CD14-positive monocyte (primary cell): Measurements from ENCODE around the gene CHST3. TPM values are rescaled to one million over a fixed set of nuclear protein-coding genes. Genes with fewer than 3 reads are reported as not detected.

Experiments used
- DNase-seq, 3 donors: peaks; one replicate each; pipeline ENCODE4 v3.0.0-alpha.2; 2011 to 2022
- H2AFZ ChIP-seq: 2 replicates; pipeline ENCODE4 v1.6.0; 2012; ENCODE audit warnings: mild to moderate bottlenecking, low read depth, low read length, inconsistent platforms; ENCODE audit not compliant: insufficient read depth, poor library complexity, severe bottlenecking
- H3K27ac ChIP-seq, 2 donors: 1 replicate in 1 of 2; 2 replicates in 1 of 2; pipeline ENCODE4 v1.5.1; 2012 to 2013; ENCODE audit warnings: low read length in 2 of 2, control low read depth in 1 of 2, inconsistent platforms in 1 of 2, low read depth in 1 of 2, mild to moderate bottlenecking in 1 of 2
- H3K27me3 ChIP-seq, 2 donors: one replicate each; pipeline versions ENCODE4 v1.6.0 to v1.6.1; 2011 to 2013; ENCODE audit warnings: low read length in 2 of 2; ENCODE audit not compliant: control insufficient read depth in 2 of 2, insufficient read depth in 2 of 2
- H3K36me3 ChIP-seq, 2 donors: replicated peaks in 1 of 2; 1 replicate in 1 of 2; 2 replicates in 1 of 2; pipeline versions ENCODE4 v1.5.1 to v1.6.1; 2012 to 2013; ENCODE audit warnings: low read length in 2 of 2, control low read depth in 1 of 2, inconsistent platforms in 1 of 2, mild to moderate bottlenecking in 1 of 2; ENCODE audit not compliant: insufficient read depth in 2 of 2, control insufficient read depth in 1 of 2
- H3K4me1 ChIP-seq, 2 donors: 1 replicate in 1 of 2; 2 replicates in 1 of 2; pipeline versions ENCODE4 v1.5.1 to v1.6.1; 2012 to 2013; ENCODE audit warnings: low read length in 2 of 2, control low read depth in 1 of 2, inconsistent platforms in 1 of 2, mild to moderate bottlenecking in 1 of 2, moderate library complexity in 1 of 2; ENCODE audit not compliant: insufficient read depth in 2 of 2, control insufficient read depth in 1 of 2
- H3K4me2 ChIP-seq: replicated peaks from 2 replicates; pipeline ENCODE3; 2012; ENCODE audit warnings: low read length, moderate library complexity, mild to moderate bottlenecking; ENCODE audit not compliant: poor library complexity, severe bottlenecking; ENCODE audit errors: extremely low read depth
- H3K4me3 ChIP-seq, 3 experiments: fragments of 200-600 bp in 1 of 3; sonication (generic) in 1 of 3; replicated peaks in 1 of 3; 1 replicate in 2 of 3; 2 replicates in 1 of 3; pipeline ENCODE4 v1.5.1; 2011 to 2013; ENCODE audit warnings: low read length in 3 of 3, mild to moderate bottlenecking in 3 of 3, control low read depth in 2 of 3, low read depth in 2 of 3, inconsistent platforms in 1 of 3, moderate library complexity in 1 of 3
- H3K79me2 ChIP-seq: 2 replicates; pipeline ENCODE4 v1.6.0; 2012; ENCODE audit warnings: mild to moderate bottlenecking, control low read depth, inconsistent platforms, low read length, moderate library complexity; ENCODE audit not compliant: insufficient read depth
- H3K9ac ChIP-seq: 2 replicates; pipeline ENCODE4 v1.6.0; 2017; ENCODE audit warnings: low read length, mild to moderate bottlenecking; ENCODE audit not compliant: insufficient read depth, poor library complexity, severe bottlenecking
- H3K9me3 ChIP-seq, 2 donors: replicated peaks in 1 of 2; 1 replicate in 1 of 2; 2 replicates in 1 of 2; pipeline versions ENCODE4 v1.5.1 to v1.6.1; 2012 to 2013; ENCODE audit warnings: low read length in 2 of 2, control low read depth in 1 of 2; ENCODE audit not compliant: control insufficient read depth in 1 of 2, insufficient read depth in 1 of 2
- H4K20me1 ChIP-seq: 2 replicates; pipeline ENCODE4 v1.6.0; 2012; ENCODE audit warnings: mild to moderate bottlenecking, low read length, control low read depth, moderate library complexity; ENCODE audit not compliant: insufficient read depth
- H3K27ac Mint-ChIP-seq, 7 donors: one replicate each; pipeline ENCODE4 v1.8.0; 2020; ENCODE audit warnings: mild to moderate bottlenecking in 7 of 7, mixed read lengths in 7 of 7, moderate library complexity in 6 of 7, inconsistent platforms in 2 of 7
- H3K27me3 Mint-ChIP-seq, 3 donors: one replicate each; pipeline ENCODE4 v1.8.0; 2021 to 2022; ENCODE audit warnings: low read depth in 3 of 3, mild to moderate bottlenecking in 3 of 3, mixed read lengths in 3 of 3, moderate library complexity in 3 of 3, inconsistent platforms in 1 of 3
- H3K36me3 Mint-ChIP-seq, 2 donors: one replicate each; pipeline ENCODE4 v1.8.0; 2020; ENCODE audit warnings: mixed read lengths in 2 of 2, inconsistent platforms in 1 of 2, mild to moderate bottlenecking in 1 of 2
- H3K4me1 Mint-ChIP-seq: one replicate; pipeline ENCODE4 v1.8.0; 2020; ENCODE audit warnings: mild to moderate bottlenecking, mixed read lengths
- H3K4me3 Mint-ChIP-seq, 2 donors: one replicate each; pipeline ENCODE4 v1.8.0; 2020; ENCODE audit warnings: mild to moderate bottlenecking in 2 of 2, mixed read lengths in 2 of 2, moderate library complexity in 1 of 2
- H3K9me3 Mint-ChIP-seq, 7 donors: one replicate each; pipeline ENCODE4 v1.8.0; 2020 to 2022; ENCODE audit warnings: mixed read lengths in 7 of 7, mild to moderate bottlenecking in 6 of 7, moderate library complexity in 6 of 7, inconsistent platforms in 2 of 7
- WGBS: methylation state at CpG from one replicate; pipeline ENCODE4 v1.1.5; 2013; ENCODE audit warnings: missing lambda C conversion rate; ENCODE audit not compliant: insufficient coverage; 5-methylcytosine and 5-hydroxymethylcytosine counted together
- intact Hi-C, 2 donors: fragments of 100-400 bp; cut with micrococcal nuclease; formaldehyde crosslinking; loops; one replicate each; pipeline versions ENCODE4 v1.15.0 to v1.15.1; 2023
- polyA plus RNA-seq, 3 donors: library from polyadenylated mRNA; depleted of rRNA in 1 of 3; unstranded in 2 of 3; stranded (reverse) in 1 of 3; fragments of 300-500 nt in 2 of 3; fragments of >200 nt in 1 of 3; fragmentation: Illumina TruSeq in 2 of 3; gene quantifications; 1 replicate in 2 of 3; 2 replicates in 1 of 3; pipeline ENCODE4 v1.2.3, GENCODE V29; 2012 to 2021
- TF ChIP-seq, protein P1 (sequence below): fragments of 200-600 bp; IDR thresholded peaks from one replicate; pipeline ENCODE4 v1.8.0; 2022; ENCODE audit warnings: antibody characterized with exemption, mild to moderate bottlenecking

Gene CHST3
- polyA plus RNA-seq, 3 donors = not detected

DNA sequence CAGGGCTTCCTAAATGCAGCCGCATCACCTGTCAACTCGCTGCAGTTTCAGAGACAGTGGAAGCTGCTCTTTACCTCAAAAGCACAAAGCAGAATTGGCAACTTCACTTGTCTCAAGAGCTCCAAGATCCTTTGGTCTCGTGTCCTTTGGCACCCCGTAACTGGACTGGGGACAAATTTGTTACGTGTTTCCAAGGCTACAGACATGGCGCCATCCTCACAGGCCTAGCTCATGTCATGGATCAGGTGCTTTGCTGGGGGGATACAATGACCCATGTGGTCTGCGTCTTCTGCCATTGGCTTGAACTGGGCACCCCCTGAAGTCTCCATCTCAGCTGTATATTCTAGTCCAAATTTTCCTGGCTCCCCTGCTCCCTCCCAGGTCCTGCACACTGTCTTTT is 48.6 kb downstream of the CHST3 start:
- intact Hi-C loops = no loop called here
- no peaks in the 10 kb centered on the region for H3K36me3 ChIP-seq
- no peak overlapping the region for H3K9ac ChIP-seq
- H3K4me1 Mint-ChIP-seq = peaks cover 3% of the 10 kb centered on the region
- no peaks in the 10 kb centered on the region for H3K79me2 ChIP-seq
- no peak for DNase-seq
- H3K36me3 Mint-ChIP-seq = no peaks in the 10 kb centered on the region
- H3K27ac Mint-ChIP-seq = no peak overlapping the region
- no peaks in the 10 kb centered on the region for H3K4me1 ChIP-seq
- no peaks in the 10 kb centered on the region for H3K9me3 ChIP-seq
- no peak overlapping the region for H3K4me2 ChIP-seq
- H3K9me3 Mint-ChIP-seq = peaks cover 0 to 8% (median under 1%) of the 10 kb centered on the region in 7 donors
- H4K20me1 ChIP-seq = no peaks in the 10 kb centered on the region
- H2AFZ ChIP-seq = no peak overlapping the region
- peaks cover 1 to 4% (median 3%) of the 10 kb centered on the region in 3 donors for H3K27me3 Mint-ChIP-seq
- no peak overlapping the region for H3K4me3 Mint-ChIP-seq
- H3K27me3 ChIP-seq = no peaks in the 10 kb centered on the region
- H3K27ac ChIP-seq = no peak overlapping the region
- TF ChIP-seq, protein P1, sequence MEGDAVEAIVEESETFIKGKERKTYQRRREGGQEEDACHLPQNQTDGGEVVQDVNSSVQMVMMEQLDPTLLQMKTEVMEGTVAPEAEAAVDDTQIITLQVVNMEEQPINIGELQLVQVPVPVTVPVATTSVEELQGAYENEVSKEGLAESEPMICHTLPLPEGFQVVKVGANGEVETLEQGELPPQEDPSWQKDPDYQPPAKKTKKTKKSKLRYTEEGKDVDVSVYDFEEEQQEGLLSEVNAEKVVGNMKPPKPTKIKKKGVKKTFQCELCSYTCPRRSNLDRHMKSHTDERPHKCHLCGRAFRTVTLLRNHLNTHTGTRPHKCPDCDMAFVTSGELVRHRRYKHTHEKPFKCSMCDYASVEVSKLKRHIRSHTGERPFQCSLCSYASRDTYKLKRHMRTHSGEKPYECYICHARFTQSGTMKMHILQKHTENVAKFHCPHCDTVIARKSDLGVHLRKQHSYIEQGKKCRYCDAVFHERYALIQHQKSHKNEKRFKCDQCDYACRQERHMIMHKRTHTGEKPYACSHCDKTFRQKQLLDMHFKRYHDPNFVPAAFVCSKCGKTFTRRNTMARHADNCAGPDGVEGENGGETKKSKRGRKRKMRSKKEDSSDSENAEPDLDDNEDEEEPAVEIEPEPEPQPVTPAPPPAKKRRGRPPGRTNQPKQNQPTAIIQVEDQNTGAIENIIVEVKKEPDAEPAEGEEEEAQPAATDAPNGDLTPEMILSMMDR = no peak
- WGBS = 89% methylated on average over 7 of the region's 7 CpGs
- H3K4me3 ChIP-seq = no peak overlapping the region

DNA sequence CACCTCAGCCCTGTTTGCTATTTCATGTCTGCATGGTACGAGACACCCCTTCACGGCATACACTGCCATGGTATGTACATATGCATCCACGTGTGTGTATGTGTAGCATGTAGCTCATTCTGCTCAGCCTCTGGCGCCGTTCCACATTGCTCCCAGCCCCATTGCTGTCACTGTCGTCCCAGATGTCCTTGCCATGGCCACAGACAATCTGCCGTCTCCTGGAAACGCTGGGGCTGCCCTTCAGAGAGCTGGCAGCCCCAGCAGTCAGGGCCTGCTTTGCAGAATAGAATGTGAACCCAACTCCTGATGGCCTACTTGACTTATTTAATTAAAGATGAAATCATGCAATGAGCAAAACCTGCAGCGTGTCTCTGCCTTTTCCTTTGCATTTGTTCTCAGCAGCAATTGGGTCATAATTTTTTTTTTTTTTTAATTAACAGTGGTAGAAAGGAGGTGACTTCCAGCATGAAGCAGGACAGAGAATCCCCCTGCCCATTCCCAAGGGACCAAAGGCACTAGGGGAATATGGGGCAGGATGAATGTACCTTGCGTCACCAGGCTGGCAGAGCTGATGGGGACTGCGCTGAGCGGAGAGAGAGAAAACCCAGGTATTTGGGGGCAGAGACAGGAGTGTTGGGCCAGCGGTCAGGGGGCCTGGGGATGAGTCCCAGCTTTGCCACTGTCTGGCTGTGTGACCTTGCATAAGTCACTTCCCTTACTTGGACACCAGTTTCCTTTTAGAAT is 49.2 kb downstream of the CHST3 start:
- no peak overlapping the region for H3K4me3 ChIP-seq
- TF ChIP-seq, protein P1 = no peak
- no peaks in the 10 kb centered on the region for H3K9me3 ChIP-seq
- H3K36me3 Mint-ChIP-seq = no peaks in the 10 kb centered on the region
- no peak overlapping the region for H3K4me3 Mint-ChIP-seq
- H3K4me1 ChIP-seq = no peaks in the 10 kb centered on the region
- H3K9ac ChIP-seq = no peak overlapping the region
- H3K27ac ChIP-seq = no peak overlapping the region
- no peak overlapping the region for H3K27ac Mint-ChIP-seq
- peaks cover 0 to 4% (median 0%) of the 10 kb centered on the region in 7 donors for H3K9me3 Mint-ChIP-seq
- no peak overlapping the region for H3K4me2 ChIP-seq
- peaks cover 3% of the 10 kb centered on the region for H3K4me1 Mint-ChIP-seq
- H2AFZ ChIP-seq = no peak overlapping the region
- H3K79me2 ChIP-seq = no peaks in the 10 kb centered on the region
- 94% methylated on average over 9 of the region's 13 CpGs for WGBS
- H3K27me3 Mint-ChIP-seq = peaks cover 1 to 4% (median 3%) of the 10 kb centered on the region in 3 donors
- H4K20me1 ChIP-seq = no peaks in the 10 kb centered on the region
- no peak for DNase-seq
- intact Hi-C loops = no loop called here
- H3K36me3 ChIP-seq = no peaks in the 10 kb centered on the region
- no peaks in the 10 kb centered on the region for H3K27me3 ChIP-seq
